ENCODE results near the gene GIMAP2.
"Not testable (repeated sequence)": the region's sequence is repeated elsewhere in the genome, so short reads cannot be mapped to it uniquely, and the experiment has no call there.

GIMAP2 gene

GRCh38 chr7:150685219-150686029, at the start of gene GIMAP2:
GIMAP2 (plus strand) TSS chr7:150685706; CDS start chr7:150687060, 1,354 bp downstream.
- DNase-seq: no peak

- no peak for DNase-seq
Measured at GRCh38 chr7:150641854-150642253, 43.7 kb upstream of the GIMAP2 start.

- DNase-seq: no peak
Measured at GRCh38 chr7:150642926-150643325, 42.6 kb upstream of the GIMAP2 start.

DNA sequence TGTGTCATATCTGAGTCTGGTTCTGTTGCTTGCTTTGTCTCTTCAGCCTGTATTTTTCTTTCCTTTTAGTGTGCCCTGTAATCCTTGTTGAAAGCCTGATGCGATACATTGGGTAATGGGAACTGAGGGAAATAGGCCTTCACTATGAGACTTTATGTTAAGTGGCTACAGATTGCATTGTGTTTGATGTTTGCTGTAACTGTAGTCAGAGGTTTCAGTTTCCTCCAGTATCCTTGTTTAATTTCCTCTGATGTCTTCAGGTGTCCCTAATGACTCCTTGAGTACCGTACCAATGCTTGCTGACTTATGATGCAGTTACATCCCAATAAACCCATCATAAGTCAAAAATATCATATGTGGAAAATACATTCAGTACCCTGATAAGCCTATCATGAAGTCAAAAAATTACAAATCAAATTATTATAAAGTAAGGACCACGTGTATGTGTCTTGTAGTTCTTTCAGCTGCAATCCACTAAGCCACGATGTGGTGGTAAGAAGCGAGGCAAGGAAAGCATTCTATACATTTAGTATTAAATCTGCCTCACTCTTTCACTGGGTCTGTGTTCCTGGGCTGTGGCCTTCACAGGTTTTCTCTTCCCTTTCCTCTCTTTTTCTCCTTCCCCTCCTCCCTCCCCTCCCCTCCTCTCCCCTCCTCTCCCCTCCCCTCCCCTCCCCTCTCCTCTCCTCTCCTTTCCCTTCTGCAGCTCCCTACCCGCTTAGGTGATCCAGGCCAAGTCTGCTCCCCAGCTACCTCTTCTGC, 40.1 kb upstream of the GIMAP2 start:
- no peak for DNase-seq

GRCh38 chr7:150648353-150649079, 37.0 kb upstream of the GIMAP2 start:
- DNase-seq: no peak

DNA sequence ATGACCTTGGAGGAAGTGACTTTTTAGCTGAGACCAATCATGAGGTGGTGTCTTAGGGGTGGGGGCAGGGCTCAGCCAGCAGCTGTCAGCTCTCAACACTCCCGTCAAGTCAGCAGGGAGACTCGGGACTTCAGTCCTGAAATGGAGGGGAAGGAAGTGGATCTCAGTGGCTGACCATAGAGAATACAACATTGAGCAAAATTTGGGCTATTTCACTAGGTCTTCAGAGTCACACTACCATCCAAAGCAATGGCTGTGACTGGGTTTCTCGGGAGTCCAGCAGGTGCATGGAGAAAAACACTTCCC, 36.5 kb upstream of the GIMAP2 start:
- DNase-seq: no peak

DNA sequence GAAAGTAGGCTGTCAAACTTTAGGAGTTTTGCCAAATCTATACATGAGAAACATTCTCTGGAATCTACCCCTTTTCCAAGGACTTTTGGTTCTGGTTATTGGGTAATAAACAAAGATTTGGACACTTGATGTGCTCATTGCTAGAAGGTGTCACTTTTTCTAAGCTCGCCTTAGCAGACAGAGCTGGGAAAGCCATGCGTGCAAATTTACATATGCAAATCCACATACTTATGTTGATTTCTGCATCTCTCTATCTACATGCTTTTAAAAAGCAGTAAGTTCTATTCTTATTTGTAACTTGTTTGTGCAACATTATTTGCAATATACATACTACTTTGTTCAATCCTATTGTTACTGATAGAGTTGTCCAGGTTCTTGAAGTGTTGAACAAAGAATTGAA, 30.8 kb upstream of the GIMAP2 start:
- no peak for DNase-seq

DNA sequence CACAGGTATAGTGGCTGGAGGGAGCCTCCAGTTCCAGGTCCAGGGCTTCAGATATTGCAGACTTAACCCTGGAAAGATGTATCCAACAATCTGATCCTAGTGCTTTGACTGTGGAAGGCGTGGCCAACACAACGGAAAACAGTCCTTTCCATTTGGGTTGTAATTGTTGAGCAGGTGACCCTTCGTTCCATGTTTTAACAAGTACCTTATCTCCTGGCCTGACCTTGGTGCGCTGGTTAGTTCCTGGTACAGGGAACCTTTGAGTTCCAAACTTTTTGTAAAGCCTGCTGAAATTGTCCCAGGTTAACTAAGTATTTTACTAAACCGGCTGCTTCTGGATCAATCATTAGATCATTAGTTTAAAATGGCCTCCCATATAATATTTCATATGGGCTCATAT, 29.5 kb upstream of the GIMAP2 start:
- DNase-seq: no peak

GRCh38 chr7:150657526-150657925, 28.0 kb upstream of the GIMAP2 start:
- DNase-seq: no peak

DNA sequence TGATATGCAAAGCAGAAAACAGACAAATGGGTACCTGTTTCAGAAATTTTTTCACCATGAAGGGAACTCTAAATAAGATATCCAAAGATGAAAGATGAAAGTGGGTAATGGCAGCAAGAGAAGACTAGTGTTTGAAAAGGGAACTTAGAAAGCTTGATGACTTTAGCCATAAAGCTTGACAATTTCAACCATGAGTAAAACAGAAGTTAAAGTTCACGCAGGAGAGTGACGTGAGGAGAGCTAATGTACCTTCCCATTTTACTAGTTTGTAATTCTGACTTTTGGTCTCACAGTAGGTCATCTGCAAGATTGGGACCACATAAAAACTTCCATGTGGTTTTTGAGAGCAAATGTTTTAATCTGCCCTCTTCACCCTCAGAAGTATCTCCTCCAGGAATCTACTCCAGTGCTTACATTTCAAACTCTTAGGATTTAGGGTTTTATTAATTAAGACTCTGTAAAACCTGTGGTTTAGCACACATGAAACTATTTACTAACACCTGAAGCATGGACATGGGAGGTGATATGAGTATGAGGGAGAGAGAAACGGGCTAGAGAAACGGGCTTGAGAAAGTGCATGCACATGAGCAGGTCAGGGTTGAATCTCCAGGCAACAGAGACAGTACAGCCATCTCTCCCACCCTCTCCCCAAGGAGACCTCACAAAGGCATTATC, 24.4 kb upstream of the GIMAP2 start:
- DNase-seq: no peak

DNA sequence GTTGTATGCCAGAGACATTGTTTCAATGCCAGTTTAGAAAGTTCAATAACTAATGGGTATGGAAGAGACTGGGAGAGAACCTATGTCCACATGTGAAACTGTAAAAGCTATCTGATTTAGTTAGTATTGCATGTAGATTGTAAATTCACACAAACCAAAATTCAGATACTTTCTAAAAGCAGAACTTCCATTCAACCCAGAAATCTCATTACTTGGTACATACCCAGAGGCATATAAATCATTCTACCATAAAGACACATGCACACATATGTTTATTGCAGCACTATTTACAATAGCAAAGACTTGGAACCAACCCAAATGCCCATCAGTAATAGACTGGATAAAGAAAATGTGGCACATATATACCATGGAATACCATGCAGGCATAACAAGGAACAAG, 22.7 kb upstream of the GIMAP2 start:
- not testable (repeated sequence) for DNase-seq

DNA sequence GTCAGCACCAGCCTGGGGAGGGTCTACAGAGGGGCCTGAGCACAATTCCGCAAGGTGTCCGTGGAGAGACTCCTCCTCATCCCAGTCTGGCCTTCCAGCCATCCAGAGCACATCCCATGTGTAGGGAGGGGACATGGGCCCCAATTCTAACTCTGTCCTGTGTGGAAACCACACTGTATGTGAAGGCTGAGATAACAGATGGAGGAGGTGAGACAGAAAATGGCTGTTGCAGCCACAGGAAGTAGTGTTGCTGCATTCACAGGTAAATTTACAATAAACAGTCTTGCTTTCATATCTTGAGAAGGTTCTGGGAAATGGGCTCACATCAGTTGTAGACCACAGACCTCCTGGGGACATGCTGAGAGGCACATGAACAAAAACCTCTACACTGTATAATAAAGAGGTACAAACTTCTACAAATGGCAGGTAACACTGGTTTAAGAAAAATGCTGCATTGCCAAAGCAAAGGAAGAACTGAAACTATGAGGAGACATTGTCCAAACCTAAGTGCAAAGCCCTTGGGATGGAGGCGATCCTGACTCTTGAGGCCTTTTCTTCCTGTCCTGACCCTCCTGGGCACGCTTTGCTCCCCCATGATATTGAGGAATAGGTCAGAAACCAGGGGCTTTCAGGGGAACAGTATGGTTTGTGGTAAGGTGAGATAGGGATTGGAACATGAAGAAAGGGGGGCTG, 21.6 kb upstream of the GIMAP2 start:
- no peak for DNase-seq

DNA sequence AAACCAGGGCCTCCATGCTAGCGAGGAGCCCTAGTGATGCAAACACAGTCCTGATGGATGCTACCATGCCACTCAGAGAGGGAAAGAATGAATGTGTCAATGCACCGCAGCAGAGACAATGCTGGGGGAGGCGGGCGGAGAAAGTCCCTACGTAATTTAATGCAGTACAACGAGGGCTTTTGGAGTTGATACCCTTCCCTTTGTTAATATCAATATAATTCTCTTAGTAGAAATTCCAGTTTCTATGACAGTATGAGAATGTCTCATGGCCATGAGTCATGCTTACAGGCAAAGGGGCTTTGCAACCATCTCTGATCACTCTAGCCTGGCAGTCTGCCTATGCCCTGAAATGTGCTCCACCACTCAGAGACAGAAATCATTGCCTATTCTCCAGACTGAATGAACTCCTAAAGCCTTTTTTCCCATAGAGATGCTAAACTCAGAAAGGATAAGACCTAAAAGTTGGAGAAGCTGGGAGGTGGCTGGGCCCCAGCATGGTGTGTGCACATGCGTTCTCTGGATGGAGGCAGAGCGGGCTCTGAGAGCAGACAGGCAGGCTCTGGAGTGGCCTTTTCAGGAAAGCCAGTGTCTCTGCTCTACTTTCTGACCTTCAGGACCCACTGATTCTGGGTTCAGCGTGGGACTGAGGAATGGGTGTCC, 20.3 kb upstream of the GIMAP2 start:
- DNase-seq: no peak

GRCh38 chr7:150665896-150666295, 19.6 kb upstream of the GIMAP2 start:
- DNase-seq: no peak

GRCh38 chr7:150666412-150666811, 19.1 kb upstream of the GIMAP2 start:
- no peak for DNase-seq

- no peak for DNase-seq
Measured at GRCh38 chr7:150668472-150668911, 17.0 kb upstream of the GIMAP2 start.

- no peak for DNase-seq
Measured at GRCh38 chr7:150668977-150669376, 16.5 kb upstream of the GIMAP2 start.

GRCh38 chr7:150671798-150672585, 13.5 kb upstream of the GIMAP2 start:
- not testable (repeated sequence) for DNase-seq

GRCh38 chr7:150675714-150676113, 9.8 kb upstream of the GIMAP2 start:
- DNase-seq: no peak

GRCh38 chr7:150676276-150676675, 9.2 kb upstream of the GIMAP2 start:
- DNase-seq: not testable (repeated sequence)

DNA sequence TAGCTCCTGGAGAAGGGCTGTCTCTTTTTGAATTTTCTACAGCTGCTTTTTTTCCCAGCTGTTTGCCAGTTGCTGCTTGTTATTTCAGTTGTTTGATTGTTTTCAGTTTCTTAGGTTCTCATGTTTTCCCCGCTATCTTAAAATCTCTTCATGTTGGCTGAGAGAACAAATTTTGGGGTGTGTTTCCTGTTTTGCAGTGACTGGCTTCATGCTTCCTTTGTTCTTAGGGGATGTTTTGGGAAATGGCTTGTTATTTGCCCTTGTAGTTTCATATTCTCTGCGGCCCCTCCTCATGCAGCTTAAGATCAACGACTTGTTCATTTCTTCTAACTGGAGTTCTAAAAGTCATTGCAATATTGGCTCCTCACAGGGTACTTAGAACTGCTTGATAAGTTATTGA, 8.7 kb upstream of the GIMAP2 start:
- not testable (repeated sequence) for DNase-seq
